HG03558 (cell line): Measurements from ENCODE around the gene PKD1.

Experiments used
- ATAC-seq: cut with Tn5 transposase; IDR thresholded peaks from one replicate; pipeline ENCODE4 v1.9.1; 2021; ENCODE audit warnings: moderate number of reproducible peaks; ENCODE audit not compliant: unreplicated experiment; ENCODE audit errors: extremely low read depth

The PKD1 gene

GRCh38 chr16:2058420-2058819 is 77.3 kb downstream of the PKD1 start:
- no peak for ATAC-seq

- no peak for ATAC-seq
Measured at GRCh38 chr16:2057438-2057837, 78.3 kb downstream of the PKD1 start.

- ATAC-seq: no peak
Measured at GRCh38 chr16:2056681-2057407, 78.9 kb downstream of the PKD1 start.

- no peak for ATAC-seq
Measured at GRCh38 chr16:2056077-2056476, 79.6 kb downstream of the PKD1 start.

GRCh38 chr16:2054543-2055245 is 81.0 kb downstream of the PKD1 start:
- no peak for ATAC-seq

- ATAC-seq: no peak
Measured at GRCh38 chr16:2053897-2054296, 81.8 kb downstream of the PKD1 start.

- ATAC-seq: no peak
Measured at GRCh38 chr16:2053211-2053610, 82.5 kb downstream of the PKD1 start.

- ATAC-seq: no peak
Measured at GRCh38 chr16:2048116-2048543, 87.6 kb downstream of the PKD1 start.

GRCh38 chr16:2047330-2048115 is 88.2 kb downstream of the PKD1 start, which contains the start of the genes NTHL1 and TSC2:
Gene NTHL1, minus strand, starts transcription at chr16:2047834. Its CDS starts 11 bp downstream, at chr16:2047823.
Gene TSC2, plus strand, starts transcription at chr16:2047985. Its CDS starts 631 bp downstream, at chr16:2048616.
- peak; percentile 86 for ATAC-seq

GRCh38 chr16:2046893-2047329 is 88.8 kb downstream of the PKD1 start:
- ATAC-seq: no peak

- no peak for ATAC-seq
Measured at GRCh38 chr16:2045965-2046892, 89.5 kb downstream of the PKD1 start.

- ATAC-seq: no peak
Measured at GRCh38 chr16:2044541-2044940, 91.2 kb downstream of the PKD1 start.

GRCh38 chr16:2043667-2044451 is 91.8 kb downstream of the PKD1 start:
- ATAC-seq: no peak

GRCh38 chr16:2042986-2043666 is 92.6 kb downstream of the PKD1 start:
- no peak for ATAC-seq

- no peak for ATAC-seq
Measured at GRCh38 chr16:2042171-2042985, 93.3 kb downstream of the PKD1 start.

- ATAC-seq: no peak
Measured at GRCh38 chr16:2040787-2041522, 94.7 kb downstream of the PKD1 start.
